ENCODE measurements around the gene ATOH1.

GRCh38 chr4:93828332-93828994 lies at the start of gene ATOH1:
- TF ChIP-seq, protein P1, sequence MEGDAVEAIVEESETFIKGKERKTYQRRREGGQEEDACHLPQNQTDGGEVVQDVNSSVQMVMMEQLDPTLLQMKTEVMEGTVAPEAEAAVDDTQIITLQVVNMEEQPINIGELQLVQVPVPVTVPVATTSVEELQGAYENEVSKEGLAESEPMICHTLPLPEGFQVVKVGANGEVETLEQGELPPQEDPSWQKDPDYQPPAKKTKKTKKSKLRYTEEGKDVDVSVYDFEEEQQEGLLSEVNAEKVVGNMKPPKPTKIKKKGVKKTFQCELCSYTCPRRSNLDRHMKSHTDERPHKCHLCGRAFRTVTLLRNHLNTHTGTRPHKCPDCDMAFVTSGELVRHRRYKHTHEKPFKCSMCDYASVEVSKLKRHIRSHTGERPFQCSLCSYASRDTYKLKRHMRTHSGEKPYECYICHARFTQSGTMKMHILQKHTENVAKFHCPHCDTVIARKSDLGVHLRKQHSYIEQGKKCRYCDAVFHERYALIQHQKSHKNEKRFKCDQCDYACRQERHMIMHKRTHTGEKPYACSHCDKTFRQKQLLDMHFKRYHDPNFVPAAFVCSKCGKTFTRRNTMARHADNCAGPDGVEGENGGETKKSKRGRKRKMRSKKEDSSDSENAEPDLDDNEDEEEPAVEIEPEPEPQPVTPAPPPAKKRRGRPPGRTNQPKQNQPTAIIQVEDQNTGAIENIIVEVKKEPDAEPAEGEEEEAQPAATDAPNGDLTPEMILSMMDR (conservative IDR thresholded peaks at IDR 0.05): no peak
- TF ChIP-seq ZFX (IDR thresholded peaks at IDR 0.05): no peak
